ENCODE results near the gene IL2RA. TPM values are rescaled to one million over a fixed set of nuclear protein-coding genes. Genes with fewer than 3 reads are reported as not detected.

The IL2RA gene
- total RNA-seq, 3 donors from 2014 or later (not counting 1 experiment from before 2014, with no cell fraction given) = 3.4 to 11.2 (median 3.7) TPM

GRCh38 chr10:6058682-6059475, 3.3 kb downstream of the IL2RA start:
- DNase-seq = no peak
- H3K27me3 Mint-ChIP-seq (ENCODE audit: low read depth in 2 of 2) = peaks cover 0 to 6% of the 10 kb centered on the region in 2 donors
- H3K36me3 Mint-ChIP-seq = no peaks in the 10 kb centered on the region
- H3K4me3 Mint-ChIP-seq = no peak overlapping the region
- 66% methylated on average over 3 of the region's 3 CpGs for WGBS (ENCODE audit: insufficient coverage)
- no peak overlapping the region for H3K27ac Mint-ChIP-seq
- no peaks in the 10 kb centered on the region for H3K27me3 ChIP-seq (ENCODE audit: control insufficient read depth, insufficient read depth, low read length)
- H3K4me1 Mint-ChIP-seq = peaks cover 24 to 35% of the 10 kb centered on the region in 2 donors
- H3K4me3 ChIP-seq (ENCODE audit: low read length) = no peak overlapping the region
- no peak for ATAC-seq
- H3K36me3 ChIP-seq (ENCODE audit: control insufficient read depth, insufficient read depth, low read length) = no peaks in the 10 kb centered on the region
- no peaks in the 10 kb centered on the region for H3K9me3 ChIP-seq (ENCODE audit: control insufficient read depth, insufficient read depth, low read length)
- intact Hi-C loops (cut with micrococcal nuclease) = no loop called here
- TF ChIP-seq CTCF (IDR thresholded peaks at IDR 0.05) = no peak
- peaks cover 27% of the 10 kb centered on the region for H3K4me1 ChIP-seq (ENCODE audit: control insufficient read depth, insufficient read depth, low read length)
- H3K27ac ChIP-seq (ENCODE audit: low read length) = no peak overlapping the region
- H3K9me3 Mint-ChIP-seq = no peaks in the 10 kb centered on the region

DNA sequence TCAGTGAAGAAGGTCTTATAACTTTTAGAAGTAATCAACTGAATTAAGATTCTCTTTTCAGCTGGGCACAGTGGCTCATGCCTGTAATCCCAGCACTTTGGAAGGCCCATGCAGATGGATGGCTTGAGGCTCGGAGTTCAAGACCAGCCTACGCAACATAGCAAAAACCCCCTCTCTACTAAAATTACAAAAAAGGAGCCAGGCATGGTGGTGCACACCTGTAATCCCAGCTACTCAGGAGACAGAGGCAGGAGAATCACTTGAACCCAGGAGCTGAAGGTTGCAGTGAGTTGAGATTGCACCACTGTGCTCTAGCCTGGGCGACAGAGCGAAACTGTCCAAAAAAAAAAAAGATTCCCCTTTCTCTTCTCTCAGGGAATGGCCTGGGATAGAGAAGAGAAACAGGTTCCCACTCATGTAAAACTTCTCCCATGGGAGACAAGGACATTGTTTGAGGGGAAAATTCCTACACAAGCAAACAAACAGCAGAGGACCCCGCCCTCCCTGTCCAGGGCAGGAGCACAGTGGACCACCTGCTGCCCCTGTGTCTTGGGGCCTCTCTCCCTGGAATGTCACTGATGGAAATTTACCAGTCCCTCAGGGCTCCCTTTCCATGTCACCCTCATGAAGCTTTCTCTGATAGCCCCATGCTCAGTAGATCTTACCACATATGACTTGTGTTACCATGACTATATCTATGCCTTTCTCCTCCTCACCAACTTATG, 5.6 kb downstream of the IL2RA start:
- Histone ChIP-seq H3K4me3 (ENCODE audit: low read length) (no peak overlapping the region), H3K4me1 (ENCODE audit: control insufficient read depth, insufficient read depth, low read length) (peaks cover 39% of the 10 kb centered on the region), H3K27me3 (ENCODE audit: control insufficient read depth, insufficient read depth, low read length) (no peaks in the 10 kb centered on the region), H3K9me3 (ENCODE audit: control insufficient read depth, insufficient read depth, low read length) (no peaks in the 10 kb centered on the region), H3K27ac (ENCODE audit: low read length) (no peak overlapping the region), H3K36me3 (ENCODE audit: control insufficient read depth, insufficient read depth, low read length) (no peaks in the 10 kb centered on the region)
- H3K36me3 Mint-ChIP-seq = no peaks in the 10 kb centered on the region
- no peak overlapping the region for H3K4me3 Mint-ChIP-seq
- DNase-seq (no peak), ATAC-seq (no peak)
- H3K27me3 Mint-ChIP-seq (ENCODE audit: low read depth in 2 of 2) = peaks cover 0 to 6% of the 10 kb centered on the region in 2 donors
- no peak for TF ChIP-seq CTCF (IDR thresholded peaks at IDR 0.05)
- peaks cover 34 to 47% of the 10 kb centered on the region in 2 donors for H3K4me1 Mint-ChIP-seq
- H3K9me3 Mint-ChIP-seq = no peaks in the 10 kb centered on the region
- H3K27ac Mint-ChIP-seq = peak overlapping the region in 1 of 2 donors; percentile 10
- intact Hi-C loops (cut with micrococcal nuclease) = no loop called here
- 90% methylated on average over 3 of the region's 5 CpGs for WGBS (ENCODE audit: insufficient coverage)

DNA sequence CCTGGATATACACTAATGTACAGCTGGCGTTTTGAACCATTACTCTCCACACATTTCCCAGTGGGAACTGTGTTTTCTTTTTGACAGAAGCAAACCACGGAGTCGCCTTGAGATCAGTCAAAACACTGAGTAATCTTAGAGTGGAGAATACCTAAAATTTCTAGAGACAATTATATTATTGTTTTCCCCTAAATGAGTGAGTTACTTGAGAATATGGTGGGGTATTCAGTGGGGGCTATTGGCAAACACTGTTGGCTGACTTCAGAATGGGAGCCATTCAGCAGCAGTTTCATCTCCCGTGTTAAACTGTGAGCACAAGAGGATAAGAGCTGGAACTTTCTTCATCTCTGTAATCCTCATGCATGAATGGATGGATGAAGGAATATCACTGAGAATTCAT, 6.2 kb downstream of the IL2RA start:
- no peak for DNase-seq
- TF ChIP-seq CTCF (IDR thresholded peaks at IDR 0.05) = no peak
- no peak overlapping the region for H3K4me3 Mint-ChIP-seq
- Histone ChIP-seq H3K27ac (ENCODE audit: low read length) (no peak overlapping the region), H3K27me3 (ENCODE audit: control insufficient read depth, insufficient read depth, low read length) (no peaks in the 10 kb centered on the region), H3K4me1 (ENCODE audit: control insufficient read depth, insufficient read depth, low read length) (peaks cover 41% of the 10 kb centered on the region), H3K4me3 (ENCODE audit: low read length) (no peak overlapping the region), H3K9me3 (ENCODE audit: control insufficient read depth, insufficient read depth, low read length) (no peaks in the 10 kb centered on the region), H3K36me3 (ENCODE audit: control insufficient read depth, insufficient read depth, low read length) (no peaks in the 10 kb centered on the region)
- H3K27me3 Mint-ChIP-seq (ENCODE audit: low read depth in 2 of 2) = peaks cover 0 to 6% of the 10 kb centered on the region in 2 donors
- peaks cover 38 to 50% of the 10 kb centered on the region in 2 donors for H3K4me1 Mint-ChIP-seq
- no peak overlapping the region for H3K27ac Mint-ChIP-seq
- 95% methylated on average over 4 of the region's 4 CpGs for WGBS (ENCODE audit: insufficient coverage)
- no peaks in the 10 kb centered on the region for H3K9me3 Mint-ChIP-seq
- no peak for ATAC-seq
- intact Hi-C loops (cut with micrococcal nuclease) = no loop called here
- H3K36me3 Mint-ChIP-seq = no peaks in the 10 kb centered on the region

Data from natural killer cell (primary cell).